GM18517 (cell line): ENCODE measurements around the gene TMEM181.
"Not testable (repeated sequence)": the region's sequence is repeated elsewhere in the genome, so short reads cannot be mapped to it uniquely, and the experiment has no call there.

Experiments
- ATAC-seq: cut with Tn5 transposase; IDR thresholded peaks from one replicate; pipeline ENCODE4 v1.9.1; 2021; ENCODE audit warnings: mild to moderate bottlenecking, moderate library complexity; ENCODE audit not compliant: unreplicated experiment

TMEM181 gene

DNA sequence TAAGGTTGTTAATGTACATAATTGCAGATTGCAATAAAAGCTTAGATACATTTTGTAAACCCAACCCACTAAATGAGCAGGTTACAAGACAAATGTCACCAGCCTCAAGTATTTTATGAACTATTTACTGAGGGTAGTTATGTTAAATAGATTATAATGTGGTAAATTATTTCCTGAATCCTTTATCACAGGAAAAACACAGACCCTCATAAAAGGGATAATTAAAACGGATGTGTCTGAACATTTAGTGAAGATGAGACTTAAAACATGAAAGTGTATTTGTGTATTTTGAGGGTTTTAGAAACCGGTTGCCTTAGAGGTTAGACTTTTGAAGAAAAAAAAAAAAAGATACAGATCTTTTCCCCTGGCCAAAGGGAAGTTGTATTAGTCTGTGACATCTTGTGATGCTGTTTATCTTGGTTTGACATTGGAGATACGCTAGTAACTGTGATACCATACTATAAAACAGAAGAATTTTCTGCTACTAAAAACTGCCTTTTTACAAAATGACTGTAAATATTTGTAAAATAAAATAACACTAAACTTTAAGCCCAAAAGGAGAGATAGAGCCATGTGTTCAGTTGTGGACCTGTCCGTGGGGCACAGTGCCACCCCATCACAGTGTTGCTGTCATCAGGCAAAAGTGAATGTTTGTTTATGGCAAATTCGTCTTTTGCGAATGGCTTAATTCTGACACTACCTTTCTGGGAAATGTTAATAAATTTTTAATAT is 75.0 kb downstream of the TMEM181 start:
- ATAC-seq, result no peak

GRCh38 chr6:158635427-158636073 is 75.7 kb downstream of the TMEM181 start:
- no peak for ATAC-seq

- ATAC-seq, result no peak
These were observed 76.9 kb downstream of the TMEM181 start for GRCh38 chr6:158636778-158637177.

DNA sequence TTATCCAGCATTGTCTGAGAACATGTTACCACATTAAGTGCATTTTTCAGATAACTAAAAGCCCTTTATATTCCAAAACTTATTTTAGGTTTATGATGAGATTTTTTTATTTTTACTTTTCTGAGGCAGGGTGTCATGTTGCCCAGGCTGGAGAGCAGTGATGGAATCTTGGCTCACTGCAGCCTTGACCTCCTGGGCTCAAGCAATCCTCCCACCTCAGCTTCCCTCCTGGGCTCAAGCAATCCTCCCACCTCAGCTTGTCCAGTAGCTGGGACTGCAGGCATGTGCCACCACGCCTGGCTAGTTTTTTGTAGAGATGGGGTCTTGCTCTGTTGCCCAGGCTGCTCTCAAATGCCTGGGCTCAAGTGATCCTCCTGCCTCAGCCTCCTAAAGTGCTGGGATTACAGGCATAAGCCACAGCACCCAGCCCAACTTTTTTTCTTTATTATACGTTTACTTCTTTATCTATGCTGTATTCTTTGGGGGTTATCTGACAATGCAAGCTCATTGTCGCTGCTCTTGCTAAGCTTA is 78.5 kb downstream of the TMEM181 start:
- ATAC-seq, result no peak

DNA sequence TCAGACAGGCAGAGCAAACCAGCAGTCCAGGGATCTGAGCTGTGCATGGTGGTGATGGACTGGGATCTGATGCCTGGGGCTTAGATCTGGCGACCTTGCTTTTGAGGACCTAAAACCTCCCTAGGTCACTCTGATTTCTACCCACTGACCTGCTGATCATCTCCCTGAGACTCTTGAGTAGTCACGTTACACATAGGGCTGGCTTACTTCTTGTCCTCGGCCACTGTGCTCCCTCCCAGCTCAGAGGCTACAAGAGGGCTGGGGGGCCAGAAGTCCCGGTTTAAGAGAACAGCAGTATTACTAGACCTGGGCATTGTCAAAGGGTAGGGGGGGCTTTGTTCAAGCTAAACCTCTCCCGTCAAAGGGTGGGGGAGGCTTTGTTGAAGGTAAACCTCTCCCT is 79.2 kb downstream of the TMEM181 start:
- no peak for ATAC-seq

GRCh38 chr6:158640519-158640918 is 80.6 kb downstream of the TMEM181 start:
- ATAC-seq, result no peak

DNA sequence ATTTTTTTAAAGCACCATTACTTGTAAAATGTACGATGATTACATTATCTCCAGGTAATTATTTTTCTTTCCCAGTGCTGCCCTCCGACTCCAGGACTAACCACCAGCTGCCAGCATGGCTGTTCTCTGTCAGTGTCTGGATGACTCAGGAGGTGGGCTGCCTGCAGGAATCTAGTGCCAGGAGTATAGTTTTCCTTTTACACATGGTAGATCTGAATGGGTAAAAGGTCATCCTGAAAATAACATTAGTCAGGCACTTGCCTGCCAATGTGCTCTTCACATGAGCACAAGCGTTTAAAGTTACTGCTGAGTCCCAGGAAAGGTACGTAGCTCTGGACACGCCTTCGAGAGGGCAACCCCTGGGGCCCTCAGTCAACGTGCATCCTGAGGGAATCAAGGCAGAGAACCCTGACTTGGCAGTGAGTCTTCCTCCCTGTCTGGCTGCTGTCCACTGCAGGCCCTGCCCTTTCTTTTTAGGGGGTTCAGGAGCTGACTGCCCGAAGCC is 82.3 kb downstream of the TMEM181 start:
- no peak for ATAC-seq

- ATAC-seq, result no peak
These were observed 83.9 kb downstream of the TMEM181 start for GRCh38 chr6:158643836-158644230.

GRCh38 chr6:158644231-158645063 is 84.6 kb downstream of the TMEM181 start, which contains the start of gene DYNLT1:
Gene DYNLT1, minus strand, starts transcription at chr6:158644743. Its CDS starts 35 bp downstream, at chr6:158644708.
- ATAC-seq, result peak; percentile 56

GRCh38 chr6:158645064-158646022 is 85.5 kb downstream of the TMEM181 start:
- no peak for ATAC-seq

DNA sequence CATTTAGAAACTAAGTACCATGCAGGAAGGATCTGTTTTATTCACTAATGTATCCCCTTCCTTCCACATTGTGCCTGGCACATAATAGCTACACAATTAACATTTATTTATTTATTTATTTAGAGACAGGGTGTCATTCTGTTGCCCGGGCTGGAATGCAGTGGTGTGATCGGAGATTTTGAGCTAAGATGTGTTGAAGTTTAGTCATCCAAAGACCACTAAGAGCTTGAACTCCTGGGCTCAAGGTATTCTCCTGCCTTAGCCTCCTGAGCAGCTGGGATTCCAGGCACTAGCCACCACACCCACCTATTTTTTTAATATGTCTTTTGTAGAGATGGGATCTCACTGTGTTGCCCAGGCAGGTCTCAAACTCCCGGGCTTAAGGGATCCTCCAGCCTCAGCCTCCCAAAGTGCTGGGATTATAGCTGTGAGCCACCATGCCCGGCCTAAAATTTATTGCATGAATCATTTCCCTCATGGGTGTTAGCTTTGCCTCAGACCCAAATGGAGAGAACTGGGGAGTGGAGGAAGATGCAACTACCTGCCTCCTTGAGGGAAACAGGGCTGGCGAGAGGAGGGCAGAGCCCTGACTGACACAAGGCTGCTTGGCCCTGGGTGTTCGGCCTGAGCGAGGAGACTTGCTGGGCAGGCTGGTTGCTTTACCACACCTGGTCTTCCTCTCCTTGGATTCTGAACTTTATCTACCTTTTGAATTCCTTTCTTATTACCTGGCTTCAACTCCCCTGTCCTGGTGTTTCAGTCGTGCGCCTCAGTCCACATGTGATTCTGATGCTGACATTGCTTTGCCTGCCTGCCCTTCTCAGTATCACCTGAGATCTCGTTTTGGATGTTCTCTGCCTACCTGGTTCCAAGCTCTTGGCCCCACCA is 86.4 kb downstream of the TMEM181 start:
- ATAC-seq, result no peak

DNA sequence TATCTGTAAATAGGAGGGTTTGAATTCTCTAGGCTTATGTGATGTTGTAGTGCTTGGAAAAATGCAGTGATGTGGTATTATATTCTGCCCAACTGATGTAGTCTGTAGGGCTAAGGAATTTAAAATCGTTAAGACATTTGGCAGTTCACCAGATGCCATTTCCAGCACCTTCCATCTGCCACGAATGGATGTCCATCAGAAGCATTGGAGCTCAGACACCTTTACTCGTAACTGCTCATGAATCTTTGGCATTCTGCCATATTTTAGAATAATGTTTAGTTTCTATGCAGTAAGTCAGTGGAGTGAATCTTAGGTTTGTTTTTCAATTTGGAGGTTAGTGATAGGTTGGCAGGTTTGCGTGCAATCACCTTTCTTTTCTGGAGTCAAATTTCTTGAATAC is 87.6 kb downstream of the TMEM181 start:
- no peak for ATAC-seq

DNA sequence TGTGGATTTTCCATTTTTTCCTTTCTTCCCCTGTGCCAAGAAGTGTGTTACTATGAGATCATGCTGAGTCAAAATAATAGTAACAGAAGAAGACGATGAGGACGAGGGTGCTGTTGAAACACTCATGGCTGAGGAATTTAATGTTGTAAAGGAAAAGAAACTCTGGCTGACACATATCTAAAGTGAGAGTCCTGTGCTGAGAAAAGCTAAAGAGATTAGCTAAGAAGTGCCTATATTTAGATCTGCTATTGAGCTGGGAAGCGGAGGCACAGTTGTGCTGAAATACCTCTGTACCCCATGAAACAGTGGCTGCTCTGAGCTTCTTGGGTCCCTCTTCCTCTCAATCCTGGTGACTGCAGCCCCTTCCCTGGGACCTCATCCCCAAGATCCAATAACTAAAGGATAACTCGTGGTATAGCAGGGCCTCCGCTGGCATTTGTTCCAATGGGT is 88.8 kb downstream of the TMEM181 start:
- ATAC-seq, result peak; percentile 33

GRCh38 chr6:158649289-158650143 is 89.6 kb downstream of the TMEM181 start, which contains the start of gene SYTL3:
Gene SYTL3, plus strand, starts transcription at chr6:158650054. Its CDS starts 13,215 bp downstream, at chr6:158663269.
- ATAC-seq, result peak; percentile 56

DNA sequence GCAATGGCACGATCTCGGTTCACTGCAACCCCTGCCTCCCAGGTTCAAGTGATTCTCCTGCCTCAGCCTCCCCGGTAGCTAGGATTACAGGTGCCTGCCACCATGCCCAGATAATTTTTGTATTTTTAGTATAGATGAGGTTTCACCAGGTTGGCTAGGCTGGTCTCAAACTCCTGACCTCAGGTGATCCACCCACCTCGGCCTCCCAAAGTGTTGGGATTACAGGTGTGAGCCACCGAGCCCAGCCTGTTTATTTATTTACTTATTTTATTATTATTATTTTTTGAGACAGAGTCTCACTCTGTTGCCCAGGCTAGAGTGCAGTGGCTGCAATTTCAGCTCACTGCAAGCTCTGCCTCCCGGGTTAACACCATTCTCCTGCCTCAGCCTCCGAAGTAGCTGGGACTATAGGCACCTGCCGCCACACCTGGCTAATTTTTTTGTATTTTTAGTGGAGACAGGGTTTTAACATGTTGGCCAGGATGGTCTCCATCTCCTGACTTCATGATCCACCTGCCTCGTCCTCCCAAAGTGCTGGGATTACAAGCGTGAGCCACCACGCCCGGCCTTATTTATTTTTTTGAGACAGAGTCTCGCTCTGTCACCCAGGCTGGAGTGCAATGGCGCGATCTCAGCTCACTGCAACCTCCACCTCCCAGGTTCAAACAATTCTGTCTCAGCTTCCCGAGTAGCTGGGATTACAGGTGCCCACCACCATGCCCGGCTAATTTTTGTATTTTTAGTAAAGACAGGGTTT is 92.3 kb downstream of the TMEM181 start:
- not testable (repeated sequence) for ATAC-seq

DNA sequence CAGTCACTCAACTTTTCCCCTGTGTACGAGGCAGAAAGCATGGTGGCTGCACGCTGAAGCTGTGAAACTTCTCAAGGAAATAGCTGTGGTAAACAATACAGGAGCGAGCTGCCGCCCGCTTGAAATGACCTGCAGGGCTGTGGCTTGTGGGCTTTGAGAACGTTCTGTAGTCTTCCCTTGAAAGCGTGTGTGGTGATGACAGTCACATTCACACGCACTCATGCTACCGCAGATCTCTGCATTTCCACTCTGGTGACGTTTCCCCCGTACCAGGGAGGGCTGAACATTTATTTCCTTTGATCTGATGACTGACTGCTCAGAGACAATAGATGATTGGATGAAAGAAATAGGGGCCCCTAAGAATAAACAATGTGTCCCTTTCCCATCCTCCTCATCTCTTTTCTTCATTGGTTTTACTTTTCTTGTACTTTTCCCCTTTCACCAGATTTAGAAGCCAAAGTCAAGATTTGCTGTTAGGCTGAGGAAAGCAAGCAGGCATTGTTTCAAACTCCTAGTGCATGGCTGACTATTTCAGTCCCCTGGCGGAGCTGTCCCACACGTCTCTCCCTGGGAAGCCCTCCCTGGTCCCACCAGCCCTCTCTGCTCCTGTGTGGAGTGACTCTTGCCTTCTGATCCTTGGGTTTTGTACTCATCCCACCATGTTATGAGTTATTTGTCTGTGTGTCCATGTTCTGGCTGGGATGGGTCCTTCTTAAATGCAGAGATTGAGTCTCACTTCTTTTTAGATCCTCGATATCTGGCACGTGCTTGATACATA is 93.9 kb downstream of the TMEM181 start:
- peak; percentile 42 for ATAC-seq
